Measurements from ENCODE around the gene MAP2K7.
A peak's percentile ranks its signal among the peaks of the same experiment; 100 is the strongest.
"Not testable (repeated sequence)": the region's sequence is repeated elsewhere in the genome, so short reads cannot be mapped to it uniquely, and the experiment has no call there.

MAP2K7 gene

GRCh38 chr19:7883796-7884570 lies 19.7 kb upstream of the MAP2K7 start:
- no peak for DNase-seq (ENCODE audit: low read depth in 2 of 2)

- no peak for DNase-seq (ENCODE audit: low read depth in 2 of 2)
These were observed 17.9 kb upstream of the MAP2K7 start for GRCh38 chr19:7885818-7886217.

GRCh38 chr19:7887408-7888144 lies 16.1 kb upstream of the MAP2K7 start:
- DNase-seq (ENCODE audit: low read depth in 2 of 2), result no peak

- peak in 1 of 2 experiments; percentile 28 for DNase-seq (ENCODE audit: low read depth in 2 of 2)
These were observed 15.4 kb upstream of the MAP2K7 start, which contains the start of gene LRRC8E for GRCh38 chr19:7888145-7888825. Gene LRRC8E (plus strand): TSS chr19:7888510. CDS start chr19:7895604, 7,094 bp downstream.

- no peak for DNase-seq (ENCODE audit: low read depth in 2 of 2)
These were observed 14.9 kb upstream of the MAP2K7 start for GRCh38 chr19:7888826-7889217.

- not testable (repeated sequence) for DNase-seq (ENCODE audit: low read depth in 2 of 2)
These were observed 10.1 kb upstream of the MAP2K7 start for GRCh38 chr19:7893362-7894101.

- no peak for DNase-seq (ENCODE audit: low read depth in 2 of 2)
These were observed 8.9 kb upstream of the MAP2K7 start for GRCh38 chr19:7894612-7895309.

- DNase-seq (ENCODE audit: low read depth in 2 of 2), result no peak
These were observed 8.1 kb upstream of the MAP2K7 start for GRCh38 chr19:7895565-7895964.

GRCh38 chr19:7897292-7897691 lies 6.4 kb upstream of the MAP2K7 start:
- no peak for DNase-seq (ENCODE audit: low read depth in 2 of 2)

GRCh38 chr19:7898967-7899366 lies 4.7 kb upstream of the MAP2K7 start:
- DNase-seq (ENCODE audit: low read depth in 2 of 2), result no peak

- DNase-seq (ENCODE audit: low read depth in 2 of 2), result no peak
These were observed 3.8 kb upstream of the MAP2K7 start for GRCh38 chr19:7899751-7900378.

- no peak for DNase-seq (ENCODE audit: low read depth in 2 of 2)
These were observed 3.2 kb upstream of the MAP2K7 start for GRCh38 chr19:7900401-7900870.

GRCh38 chr19:7900931-7901330 lies 2.7 kb upstream of the MAP2K7 start:
- DNase-seq (ENCODE audit: low read depth in 2 of 2), result no peak

GRCh38 chr19:7901337-7901736 lies 2.3 kb upstream of the MAP2K7 start:
- DNase-seq (ENCODE audit: low read depth in 2 of 2), result no peak

- DNase-seq (ENCODE audit: low read depth in 2 of 2), result no peak
These were observed 857 bp upstream of the MAP2K7 start for GRCh38 chr19:7902796-7903243.

- no peak for DNase-seq (ENCODE audit: low read depth in 2 of 2)
These were observed 670 bp downstream of the MAP2K7 start for GRCh38 chr19:7904074-7905020.

GRCh38 chr19:7905268-7905667 lies 1.6 kb downstream of the MAP2K7 start:
- no peak for DNase-seq (ENCODE audit: low read depth in 2 of 2)

- DNase-seq (ENCODE audit: low read depth in 2 of 2), result no peak
These were observed 2.2 kb downstream of the MAP2K7 start for GRCh38 chr19:7905859-7906258.

GRCh38 chr19:7907122-7907521 lies 3.4 kb downstream of the MAP2K7 start:
- DNase-seq (ENCODE audit: low read depth in 2 of 2), result no peak
